CD4-positive, alpha-beta T cell treated with Interleukin-21 for 1 hour (primary cell): ENCODE data around the gene PRR5.
"Not testable (repeated sequence)": the region's sequence is repeated elsewhere in the genome, so short reads cannot be mapped to it uniquely, and the experiment has no call there.

Source experiments
- DNase-seq: peaks from one replicate; pipeline ENCODE4 v3.0.0-alpha.2; 2020

The PRR5 gene

GRCh38 chr22:44737406-44738346 lies 35.7 kb downstream of the PRR5 start:
- no peak for DNase-seq

- DNase-seq: no peak
Measured at GRCh38 chr22:44738347-44738715, 36.3 kb downstream of the PRR5 start.

GRCh38 chr22:44739024-44739423 lies 37.0 kb downstream of the PRR5 start:
- no peak for DNase-seq

- DNase-seq: not testable (repeated sequence)
Measured at GRCh38 chr22:44739666-44740065, 37.7 kb downstream of the PRR5 start.

- no peak for DNase-seq
Measured at GRCh38 chr22:44740307-44740706, 38.3 kb downstream of the PRR5 start.

- DNase-seq: no peak
Measured at GRCh38 chr22:44741929-44742328, 39.9 kb downstream of the PRR5 start.

- no peak for DNase-seq
Measured at GRCh38 chr22:44743247-44743646, 41.2 kb downstream of the PRR5 start.

- DNase-seq: no peak
Measured at GRCh38 chr22:44743804-44744211, 41.8 kb downstream of the PRR5 start.

GRCh38 chr22:44745853-44746789 lies 44.1 kb downstream of the PRR5 start:
- no peak for DNase-seq

GRCh38 chr22:44747784-44748127 lies 45.8 kb downstream of the PRR5 start:
- DNase-seq: not testable (repeated sequence)

- no peak for DNase-seq
Measured at GRCh38 chr22:44748524-44748923, 46.5 kb downstream of the PRR5 start.

- no peak for DNase-seq
Measured at GRCh38 chr22:44750481-44750880, 48.5 kb downstream of the PRR5 start.

- peak; percentile 25 for DNase-seq
Measured at GRCh38 chr22:44752285-44753188, 50.5 kb downstream of the PRR5 start, which contains the start of gene ARHGAP8. ARHGAP8 (plus strand) TSS chr22:44752575; CDS start chr22:44786528, 33,953 bp downstream.

- DNase-seq: no peak
Measured at GRCh38 chr22:44753189-44754042, 51.4 kb downstream of the PRR5 start.

- no peak for DNase-seq
Measured at GRCh38 chr22:44754998-44755397, 53.0 kb downstream of the PRR5 start.

- DNase-seq: no peak
Measured at GRCh38 chr22:44755417-44755816, 53.4 kb downstream of the PRR5 start.

GRCh38 chr22:44755956-44756361 lies 54.0 kb downstream of the PRR5 start:
- no peak for DNase-seq

- no peak for DNase-seq
Measured at GRCh38 chr22:44758344-44758973, 56.5 kb downstream of the PRR5 start.

GRCh38 chr22:44759001-44759400 lies 57.0 kb downstream of the PRR5 start:
- DNase-seq: no peak

- no peak for DNase-seq
Measured at GRCh38 chr22:44759430-44760310, 57.7 kb downstream of the PRR5 start.
